ENCODE results near the gene ANO6.

- TF ChIP-seq, protein P1, sequence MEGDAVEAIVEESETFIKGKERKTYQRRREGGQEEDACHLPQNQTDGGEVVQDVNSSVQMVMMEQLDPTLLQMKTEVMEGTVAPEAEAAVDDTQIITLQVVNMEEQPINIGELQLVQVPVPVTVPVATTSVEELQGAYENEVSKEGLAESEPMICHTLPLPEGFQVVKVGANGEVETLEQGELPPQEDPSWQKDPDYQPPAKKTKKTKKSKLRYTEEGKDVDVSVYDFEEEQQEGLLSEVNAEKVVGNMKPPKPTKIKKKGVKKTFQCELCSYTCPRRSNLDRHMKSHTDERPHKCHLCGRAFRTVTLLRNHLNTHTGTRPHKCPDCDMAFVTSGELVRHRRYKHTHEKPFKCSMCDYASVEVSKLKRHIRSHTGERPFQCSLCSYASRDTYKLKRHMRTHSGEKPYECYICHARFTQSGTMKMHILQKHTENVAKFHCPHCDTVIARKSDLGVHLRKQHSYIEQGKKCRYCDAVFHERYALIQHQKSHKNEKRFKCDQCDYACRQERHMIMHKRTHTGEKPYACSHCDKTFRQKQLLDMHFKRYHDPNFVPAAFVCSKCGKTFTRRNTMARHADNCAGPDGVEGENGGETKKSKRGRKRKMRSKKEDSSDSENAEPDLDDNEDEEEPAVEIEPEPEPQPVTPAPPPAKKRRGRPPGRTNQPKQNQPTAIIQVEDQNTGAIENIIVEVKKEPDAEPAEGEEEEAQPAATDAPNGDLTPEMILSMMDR (IDR thresholded peaks at IDR 0.05; ENCODE audit: low read depth, low read length), result no peak
- TF ChIP-seq, protein P2, sequence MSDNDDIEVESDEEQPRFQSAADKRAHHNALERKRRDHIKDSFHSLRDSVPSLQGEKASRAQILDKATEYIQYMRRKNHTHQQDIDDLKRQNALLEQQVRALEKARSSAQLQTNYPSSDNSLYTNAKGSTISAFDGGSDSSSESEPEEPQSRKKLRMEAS (IDR thresholded peaks at IDR 0.05; ENCODE audit: low read depth, low read length), result no peak
- TF ChIP-seq POLR2A (IDR thresholded peaks at IDR 0.05; ENCODE audit: extremely low read depth, insufficient read length) (no peak), MYC (IDR thresholded peaks at IDR 0.05; ENCODE audit: low read depth, low read length) (no peak)
Measured at GRCh38 chr12:45409966-45410365, 194.1 kb downstream of the ANO6 start.

Data from NB4 (cell line).